AG04450 (cell line): ENCODE data around the gene ADAMTSL1. TPM values are rescaled to one million over a fixed set of nuclear protein-coding genes. Genes with fewer than 3 reads are reported as not detected.

Experiments used
- CTCF ChIA-PET: fragments of 300-600, 350-600 bp; formaldehyde crosslinking; extraction: SDS; loops from one replicate; lab custom pipeline; 2022; ENCODE audit warnings: antibody characterized with exemption, inconsistent platforms; lab: Charles Lee
- POLR2A ChIA-PET: fragments of 350-600 bp; formaldehyde crosslinking; extraction: SDS; loops from one replicate; lab custom pipeline; 2021; ENCODE audit warnings: antibody characterized with exemption, inconsistent platforms; lab: Yijun Ruan, JAX
- DNase-seq: peaks from one replicate; pipeline ENCODE4 v3.0.0-alpha.2; 2011; ENCODE audit warnings: low read depth, low spot score
- H3K27ac ChIP-seq: one replicate; pipeline ENCODE4 v1.5.1; 2012; ENCODE audit warnings: low read depth, low read length, control low read depth
- H3K27me3 ChIP-seq: one replicate; pipeline ENCODE4 v1.6.0; 2012; ENCODE audit warnings: low read length; ENCODE audit not compliant: control insufficient read depth, insufficient read depth
- H3K4me3 ChIP-seq: 2 replicates; pipeline ENCODE4 v1.5.1; 2011; ENCODE audit warnings: mild to moderate bottlenecking, low read depth, low read length, control low read depth
- H3K9me3 ChIP-seq: 2 replicates; pipeline ENCODE4 v1.5.1; 2012; ENCODE audit warnings: low read length; ENCODE audit not compliant: control insufficient read depth, insufficient read depth
- polyA plus RNA-seq: library from polyadenylated mRNA; depleted of rRNA; stranded (reverse); fragments of >200 nt; gene quantifications from 2 replicates; pipeline ENCODE4 v1.2.3, GENCODE V29; 2011
- TF ChIP-seq, protein P1 (sequence below): IDR thresholded peaks from 2 replicates; pipeline ENCODE4 v1.5.1; 2011; ENCODE audit warnings: low read depth, low read length, control low read depth, inconsistent platforms

ADAMTSL1 gene
- polyA plus RNA-seq, 1 experiment: 22.2 TPM

GRCh38 chr9:18550286-18550685, 76.3 kb downstream of the ADAMTSL1 start:
- ChIA-PET CTCF (no interaction called here), POLR2A (no interaction called here)
- Histone ChIP-seq H3K27me3 (no peaks in the 10 kb centered on the region), H3K27ac (no peak overlapping the region), H3K4me3 (no peak overlapping the region), H3K9me3 (no peaks in the 10 kb centered on the region)
- DNase-seq: no peak
- TF ChIP-seq, protein P1, sequence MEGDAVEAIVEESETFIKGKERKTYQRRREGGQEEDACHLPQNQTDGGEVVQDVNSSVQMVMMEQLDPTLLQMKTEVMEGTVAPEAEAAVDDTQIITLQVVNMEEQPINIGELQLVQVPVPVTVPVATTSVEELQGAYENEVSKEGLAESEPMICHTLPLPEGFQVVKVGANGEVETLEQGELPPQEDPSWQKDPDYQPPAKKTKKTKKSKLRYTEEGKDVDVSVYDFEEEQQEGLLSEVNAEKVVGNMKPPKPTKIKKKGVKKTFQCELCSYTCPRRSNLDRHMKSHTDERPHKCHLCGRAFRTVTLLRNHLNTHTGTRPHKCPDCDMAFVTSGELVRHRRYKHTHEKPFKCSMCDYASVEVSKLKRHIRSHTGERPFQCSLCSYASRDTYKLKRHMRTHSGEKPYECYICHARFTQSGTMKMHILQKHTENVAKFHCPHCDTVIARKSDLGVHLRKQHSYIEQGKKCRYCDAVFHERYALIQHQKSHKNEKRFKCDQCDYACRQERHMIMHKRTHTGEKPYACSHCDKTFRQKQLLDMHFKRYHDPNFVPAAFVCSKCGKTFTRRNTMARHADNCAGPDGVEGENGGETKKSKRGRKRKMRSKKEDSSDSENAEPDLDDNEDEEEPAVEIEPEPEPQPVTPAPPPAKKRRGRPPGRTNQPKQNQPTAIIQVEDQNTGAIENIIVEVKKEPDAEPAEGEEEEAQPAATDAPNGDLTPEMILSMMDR: no peak

- Histone ChIP-seq H3K27me3 (no peaks in the 10 kb centered on the region), H3K27ac (no peak overlapping the region), H3K4me3 (no peak overlapping the region), H3K9me3 (no peaks in the 10 kb centered on the region)
- CTCF ChIA-PET: no interaction called here
- no peak for DNase-seq
- POLR2A ChIA-PET: no interaction called here
- TF ChIP-seq, protein P1: no peak
Observed at GRCh38 chr9:18554244-18554643, 80.3 kb downstream of the ADAMTSL1 start.

GRCh38 chr9:18555105-18555883, 81.3 kb downstream of the ADAMTSL1 start:
- POLR2A ChIA-PET: no interaction called here
- CTCF ChIA-PET: interaction anchor here (0.7 kb wide), 1 partner anchor 301 kb away, joined by 3 read pairs; no protein-coding TSS in a partner anchor
- no peak overlapping the region for H3K4me3 ChIP-seq
- DNase-seq: no peak
- H3K9me3 ChIP-seq: no peaks in the 10 kb centered on the region
- H3K27me3 ChIP-seq: no peaks in the 10 kb centered on the region
- no peak overlapping the region for H3K27ac ChIP-seq
- TF ChIP-seq, protein P1: no peak

- Histone ChIP-seq H3K9me3 (peaks cover 2% of the 10 kb centered on the region), H3K4me3 (no peak overlapping the region), H3K27ac (no peak overlapping the region), H3K27me3 (no peaks in the 10 kb centered on the region)
- CTCF ChIA-PET: interaction anchor here (1.4 kb wide), 1 partner anchor 309 kb away, joined by 6 read pairs; no protein-coding TSS in a partner anchor
- TF ChIP-seq, protein P1: no peak
- DNase-seq: no peak
- POLR2A ChIA-PET: no interaction called here
Observed at GRCh38 chr9:18564018-18564880, 90.3 kb downstream of the ADAMTSL1 start.

GRCh38 chr9:18566121-18566520, 92.2 kb downstream of the ADAMTSL1 start:
- POLR2A ChIA-PET: no interaction called here
- CTCF ChIA-PET: no interaction called here
- peaks cover 2% of the 10 kb centered on the region for H3K9me3 ChIP-seq
- H3K27ac ChIP-seq: no peak overlapping the region
- TF ChIP-seq, protein P1: no peak
- H3K27me3 ChIP-seq: no peaks in the 10 kb centered on the region
- no peak overlapping the region for H3K4me3 ChIP-seq
- DNase-seq: no peak
